ENCODE measurements around the gene ARHGAP26. TPM values are rescaled to one million over a fixed set of nuclear protein-coding genes. Genes with fewer than 3 reads are reported as not detected.

Gene ARHGAP26
- total and polyA plus RNA-seq, 5 donors, result 13.2 to 56.9 (median 47.0) TPM

- no peaks in the 10 kb centered on the region for H3K9me3 ChIP-seq (ENCODE audit: control insufficient read depth, low read length)
- H3K27ac ChIP-seq (ENCODE audit: low read length), result peak overlapping the region; percentile 96
- WGBS, result 14% methylated on average over 3 of the region's 3 CpGs
- intact Hi-C loops (cut with DNase I), result no loop called here
- no peak overlapping the region for H3K4me3 ChIP-seq (ENCODE audit: low read length)
- H3K27me3 ChIP-seq (ENCODE audit: control insufficient read depth, insufficient read depth), result no peaks in the 10 kb centered on the region
- DNase-seq (peak; percentile 76 to 94 (median 78)), ATAC-seq (peak; percentile 89 to 92)
- peaks cover 21% of the 10 kb centered on the region for H3K4me1 ChIP-seq (ENCODE audit: control insufficient read depth, insufficient read depth, low read length)
These were observed 17.0 kb upstream of the ARHGAP26 start for GRCh38 chr5:142753116-142753631.

- H3K9me3 ChIP-seq (ENCODE audit: control insufficient read depth, low read length), result no peaks in the 10 kb centered on the region
- peak; percentile 61 to 88 (median 73) for DNase-seq
- H3K27ac ChIP-seq (ENCODE audit: low read length), result peak overlapping the region; percentile 81
- ATAC-seq, result peak; percentile 53 to 81
- H3K4me3 ChIP-seq (ENCODE audit: low read length), result no peak overlapping the region
- intact Hi-C loops (cut with DNase I), result loop anchor here in 1 of 4 donors (2.0 kb wide), 1 partner anchor 15 kb away; no protein-coding TSS in a partner anchor
- H3K4me1 ChIP-seq (ENCODE audit: control insufficient read depth, insufficient read depth, low read length), result peaks cover 21% of the 10 kb centered on the region
- no peaks in the 10 kb centered on the region for H3K27me3 ChIP-seq (ENCODE audit: control insufficient read depth, insufficient read depth)
- WGBS, result 66% methylated on average over 3 of the region's 3 CpGs
These were observed 16.1 kb upstream of the ARHGAP26 start for GRCh38 chr5:142754031-142754430.

- no peaks in the 10 kb centered on the region for H3K27me3 ChIP-seq (ENCODE audit: control insufficient read depth, insufficient read depth)
- ATAC-seq, result no peak
- intact Hi-C loops (cut with DNase I), result no loop called here
- no peak for DNase-seq
- H3K4me3 ChIP-seq (ENCODE audit: low read length), result no peak overlapping the region
- H3K27ac ChIP-seq (ENCODE audit: low read length), result no peak overlapping the region
- peaks cover 17% of the 10 kb centered on the region for H3K4me1 ChIP-seq (ENCODE audit: control insufficient read depth, insufficient read depth, low read length)
- 65% methylated on average over 3 of the region's 3 CpGs for WGBS
- no peaks in the 10 kb centered on the region for H3K9me3 ChIP-seq (ENCODE audit: control insufficient read depth, low read length)
These were observed 13.6 kb upstream of the ARHGAP26 start for GRCh38 chr5:142756576-142756975.

GRCh38 chr5:142757564-142757963 is 12.6 kb upstream of the ARHGAP26 start:
- DNase-seq (no peak), ATAC-seq (no peak)
- Histone ChIP-seq H3K4me3 (ENCODE audit: low read length) (no peak overlapping the region), H3K9me3 (ENCODE audit: control insufficient read depth, low read length) (no peaks in the 10 kb centered on the region), H3K27ac (ENCODE audit: low read length) (no peak overlapping the region), H3K4me1 (ENCODE audit: control insufficient read depth, insufficient read depth, low read length) (peaks cover 14% of the 10 kb centered on the region), H3K27me3 (ENCODE audit: control insufficient read depth, insufficient read depth) (no peaks in the 10 kb centered on the region)
- intact Hi-C loops (cut with DNase I), result no loop called here
- 91% methylated on average over 4 of the region's 4 CpGs for WGBS

- no peak overlapping the region for H3K4me3 ChIP-seq (ENCODE audit: low read length)
- ATAC-seq, result peak in 1 of 2 donors; percentile 29
- H3K4me1 ChIP-seq (ENCODE audit: control insufficient read depth, insufficient read depth, low read length), result peaks cover 11% of the 10 kb centered on the region
- intact Hi-C loops (cut with DNase I), result no loop called here
- H3K27ac ChIP-seq (ENCODE audit: low read length), result no peak overlapping the region
- no peak for DNase-seq
- H3K27me3 ChIP-seq (ENCODE audit: control insufficient read depth, insufficient read depth), result no peaks in the 10 kb centered on the region
- no peaks in the 10 kb centered on the region for H3K9me3 ChIP-seq (ENCODE audit: control insufficient read depth, low read length)
- WGBS, result 82% methylated on average over 7 of the region's 7 CpGs
These were observed 11.9 kb upstream of the ARHGAP26 start for GRCh38 chr5:142758062-142758795.

GRCh38 chr5:142758796-142759145 is 11.4 kb upstream of the ARHGAP26 start:
- intact Hi-C loops (cut with DNase I), result no loop called here
- no peak for DNase-seq
- peaks cover 8% of the 10 kb centered on the region for H3K4me1 ChIP-seq (ENCODE audit: control insufficient read depth, insufficient read depth, low read length)
- no peaks in the 10 kb centered on the region for H3K27me3 ChIP-seq (ENCODE audit: control insufficient read depth, insufficient read depth)
- ATAC-seq, result no peak
- H3K4me3 ChIP-seq (ENCODE audit: low read length), result no peak overlapping the region
- no peaks in the 10 kb centered on the region for H3K9me3 ChIP-seq (ENCODE audit: control insufficient read depth, low read length)
- 72% methylated on average over 1 of the region's 1 CpG for WGBS
- H3K27ac ChIP-seq (ENCODE audit: low read length), result no peak overlapping the region

- intact Hi-C loops (cut with DNase I), result no loop called here
- ATAC-seq, result no peak
- Histone ChIP-seq H3K27me3 (ENCODE audit: control insufficient read depth, insufficient read depth) (no peaks in the 10 kb centered on the region), H3K4me3 (ENCODE audit: low read length) (no peak overlapping the region), H3K9me3 (ENCODE audit: control insufficient read depth, low read length) (no peaks in the 10 kb centered on the region), H3K4me1 (ENCODE audit: control insufficient read depth, insufficient read depth, low read length) (no peaks in the 10 kb centered on the region), H3K27ac (ENCODE audit: low read length) (no peak overlapping the region)
- WGBS, result 97% methylated on average over 1 of the region's 1 CpG
- no peak for DNase-seq
These were observed 6.5 kb upstream of the ARHGAP26 start for GRCh38 chr5:142763701-142764100.

- intact Hi-C loops (cut with DNase I), result no loop called here
- ATAC-seq, result no peak
- 93% methylated on average over 3 of the region's 3 CpGs for WGBS
These were observed 3.0 kb upstream of the ARHGAP26 start for GRCh38 chr5:142767178-142767577.

GRCh38 chr5:142767911-142768310 is 2.3 kb upstream of the ARHGAP26 start:
- Histone ChIP-seq H3K4me1 (ENCODE audit: control insufficient read depth, insufficient read depth, low read length) (no peaks in the 10 kb centered on the region), H3K4me3 (ENCODE audit: low read length) (no peak overlapping the region), H3K9me3 (ENCODE audit: control insufficient read depth, low read length) (no peaks in the 10 kb centered on the region), H3K27me3 (ENCODE audit: control insufficient read depth, insufficient read depth) (no peaks in the 10 kb centered on the region), H3K27ac (ENCODE audit: low read length) (no peak overlapping the region)
- no peak for DNase-seq
- intact Hi-C loops (cut with DNase I), result loop anchor here in 1 of 4 donors (2.0 kb wide), 1 partner anchor 13 kb away; no protein-coding TSS in a partner anchor
- WGBS, result 78% methylated on average over 1 of the region's 1 CpG
- no peak for ATAC-seq

More at GRCh38 chr5:142767178-142767577, 3.0 kb upstream of the ARHGAP26 start:
- Histone ChIP-seq H3K9me3 (ENCODE audit: control insufficient read depth, low read length) (no peaks in the 10 kb centered on the region), H3K27me3 (ENCODE audit: control insufficient read depth, insufficient read depth) (no peaks in the 10 kb centered on the region), H3K4me1 (ENCODE audit: control insufficient read depth, insufficient read depth, low read length) (no peaks in the 10 kb centered on the region), H3K4me3 (ENCODE audit: low read length) (no peak overlapping the region), H3K27ac (ENCODE audit: low read length) (no peak overlapping the region)
- no peak for DNase-seq

- H3K27ac ChIP-seq (ENCODE audit: low read length), result peak overlapping the region; percentile 91
- H3K9me3 ChIP-seq (ENCODE audit: control insufficient read depth, low read length), result no peaks in the 10 kb centered on the region
- DNase-seq, result no peak
- peak in 1 of 2 donors; percentile 2 for ATAC-seq
- WGBS, result 6% methylated on average over 15 of the region's 15 CpGs
- intact Hi-C loops (cut with DNase I), result loop anchor here in 1 of 4 donors (2.0 kb wide), 1 partner anchor 15 kb away; no protein-coding TSS in a partner anchor
- H3K4me3 ChIP-seq (ENCODE audit: low read length), result peak overlapping the region; percentile 65
- H3K4me1 ChIP-seq (ENCODE audit: control insufficient read depth, insufficient read depth, low read length), result no peaks in the 10 kb centered on the region
- no peaks in the 10 kb centered on the region for H3K27me3 ChIP-seq (ENCODE audit: control insufficient read depth, insufficient read depth)
These were observed 855 bp upstream of the ARHGAP26 start for GRCh38 chr5:142769251-142769792.
